Right cardiac atrium (tissue), 5 donors: ENCODE data around the gene MFSD12. TPM values are rescaled to one million over a fixed set of nuclear protein-coding genes. Genes with fewer than 3 reads are reported as not detected.
A peak's percentile ranks its signal among the peaks of the same experiment; 100 is the strongest.
"Not testable (repeated sequence)": the region's sequence is repeated elsewhere in the genome, so short reads cannot be mapped to it uniquely, and the experiment has no call there.

Experiments used
- ATAC-seq, 2 donors: fragments of 200-7000 bp; cut with Tn5 transposase; one replicate each; pipeline versions ENCODE4 v1.8.0 to v1.9.1; 2020; ENCODE audit warnings: moderate library complexity in 2 of 2, mild to moderate bottlenecking in 1 of 2
- DNase-seq, 3 donors: peaks; one replicate each; pipeline ENCODE4 v3.0.0-alpha.2; 2020
- H3K27ac ChIP-seq: one replicate; pipeline ENCODE4 v1.5.1; 2013; ENCODE audit warnings: mild to moderate bottlenecking, low read length, control low read depth, moderate library complexity
- H3K27me3 ChIP-seq: one replicate; pipeline ENCODE4 v1.6.1; 2013; ENCODE audit not compliant: control insufficient read depth, insufficient read depth
- H3K4me1 ChIP-seq: one replicate; pipeline ENCODE4 v1.6.1; 2013; ENCODE audit warnings: low read length; ENCODE audit not compliant: control insufficient read depth, insufficient read depth
- H3K4me3 ChIP-seq: one replicate; pipeline ENCODE4 v1.5.1; 2013; ENCODE audit warnings: low read length, control low read depth
- H3K9me3 ChIP-seq: one replicate; pipeline ENCODE4 v1.6.1; 2013; ENCODE audit warnings: low read length; ENCODE audit not compliant: control insufficient read depth
- WGBS: extraction: QIAGEN DNeasy Blood & Tissue Kit; methylation state at CpG from one replicate; pipeline ENCODE4 v1.1.7; 2013; 5-methylcytosine and 5-hydroxymethylcytosine counted together
- intact Hi-C, 4 donors: fragments of 100-400 bp; cut with DNase I; formaldehyde crosslinking; loops; one replicate each; pipeline versions ENCODE4 v1.11.0 to v1.14.0; 2022 to 2023
- polyA plus RNA-seq: library from polyadenylated mRNA; stranded (reverse); fragments of 200-250 nt; gene quantifications from one replicate; pipeline ENCODE4 v1.2.3, GENCODE V29; 2013
- total RNA-seq, 4 donors: library from RNA; stranded (reverse); fragmentation: NEBNext Ultra II Directional; extraction: Animal tissue kit (Norgen Biotek cat#: 25700); gene quantifications; one replicate each; pipeline ENCODE4 v1.2.1, GENCODE V29; 2021
- donor health status: healthy with polysubstance abuse.
- donor health status: DM: no; HTN: yes; CAD: no.
- donor health status: DM: no; HTN: no; CAD: no.
- donor health status: DM: no; HTN: yes; CAD: no; lungs with severe emphysema.
- donor health status: DM: yes; HTN: yes; CAD: no.

Gene MFSD12
- total and polyA plus RNA-seq, 5 donors, result 20.6 to 31.7 (median 29.4) TPM

- H3K27ac ChIP-seq, H3K4me1 ChIP-seq, intact Hi-C loops, DNase-seq, H3K27me3 ChIP-seq, H3K4me3 ChIP-seq, ATAC-seq, H3K9me3 ChIP-seq: not testable (repeated sequence)
- 91% methylated on average over 15 of the region's 15 CpGs for WGBS
Observed at GRCh38 chr19:3584036-3584802, 26.8 kb upstream of the MFSD12 start.

GRCh38 chr19:3581792-3582191, 24.4 kb upstream of the MFSD12 start:
- ATAC-seq, H3K4me3 ChIP-seq, intact Hi-C loops, DNase-seq, H3K27ac ChIP-seq, H3K4me1 ChIP-seq, H3K27me3 ChIP-seq, H3K9me3 ChIP-seq: not testable (repeated sequence)
- WGBS, result 92% methylated on average over 4 of the region's 4 CpGs

- H3K27ac ChIP-seq, result no peak overlapping the region
- 42% methylated on average over 11 of the region's 11 CpGs for WGBS
- DNase-seq (no peak), ATAC-seq (peak in 1 of 2 donors; percentile 45)
- no peak overlapping the region for H3K4me3 ChIP-seq
- intact Hi-C loops, result no loop called here
- no peaks in the 10 kb centered on the region for H3K9me3 ChIP-seq
- H3K27me3 ChIP-seq, result no peaks in the 10 kb centered on the region
- no peaks in the 10 kb centered on the region for H3K4me1 ChIP-seq
Observed at GRCh38 chr19:3580156-3580934, 23.0 kb upstream of the MFSD12 start.

DNA sequence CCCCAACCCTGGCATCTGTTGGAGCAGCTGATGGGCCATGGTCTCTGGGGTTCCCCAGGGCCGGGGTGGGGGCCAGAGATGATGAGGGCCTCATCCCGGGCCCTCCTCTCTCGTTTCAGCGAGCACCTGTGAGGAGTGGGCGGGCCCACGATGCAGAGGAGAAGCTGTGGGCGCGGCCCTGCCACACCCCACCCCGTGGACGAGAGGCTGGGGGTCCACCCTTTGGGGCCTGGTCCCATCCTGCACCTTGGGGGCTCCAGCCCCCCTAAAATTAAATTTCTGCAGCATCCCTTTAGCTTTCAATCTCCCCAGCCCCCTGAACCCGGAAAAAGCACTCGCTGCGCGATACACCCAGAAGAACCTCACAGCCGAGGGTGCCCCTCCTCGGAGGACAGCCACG, 21.0 kb upstream of the MFSD12 start:
- H3K4me3 ChIP-seq, result no peak overlapping the region
- ATAC-seq (no peak), DNase-seq (no peak)
- H3K4me1 ChIP-seq, result no peaks in the 10 kb centered on the region
- WGBS, result 85% methylated on average over 17 of the region's 17 CpGs
- no peak overlapping the region for H3K27ac ChIP-seq
- H3K27me3 ChIP-seq, result no peaks in the 10 kb centered on the region
- intact Hi-C loops, result loop anchor here in 1 of 4 donors (10.0 kb wide), 1 partner anchor 46 kb away; the partner anchor contains the start of gene CACTIN
- no peaks in the 10 kb centered on the region for H3K9me3 ChIP-seq

- no peaks in the 10 kb centered on the region for H3K9me3 ChIP-seq
- ATAC-seq (no peak), DNase-seq (peak; percentile 33 to 73 (median 61))
- H3K27me3 ChIP-seq, result no peaks in the 10 kb centered on the region
- H3K4me3 ChIP-seq, result no peak overlapping the region
- H3K27ac ChIP-seq, result no peak overlapping the region
- intact Hi-C loops, result loop anchor here in 1 of 4 donors (10.0 kb wide), 1 partner anchor 47 kb away; the partner anchor contains the start of gene CACTIN
- WGBS, result 88% methylated on average over 60 of the region's 60 CpGs
- no peaks in the 10 kb centered on the region for H3K4me1 ChIP-seq
Observed at GRCh38 chr19:3577723-3578344, 20.4 kb upstream of the MFSD12 start.

- Histone ChIP-seq H3K4me1 (no peaks in the 10 kb centered on the region), H3K27ac (no peak overlapping the region), H3K4me3 (no peak overlapping the region), H3K27me3 (no peaks in the 10 kb centered on the region), H3K9me3 (no peaks in the 10 kb centered on the region)
- ATAC-seq (peak; percentile 21 to 24), DNase-seq (peak; percentile 79 to 91 (median 91))
- WGBS, result 46% methylated on average over 75 of the region's 78 CpGs
- intact Hi-C loops, result loop anchor here in 1 of 4 donors (10.0 kb wide), 1 partner anchor 48 kb away; the partner anchor contains the start of gene CACTIN
Observed at GRCh38 chr19:3576696-3577443, 19.5 kb upstream of the MFSD12 start.

GRCh38 chr19:3575949-3576673, 18.7 kb upstream of the MFSD12 start:
- Histone ChIP-seq H3K4me1 (no peaks in the 10 kb centered on the region), H3K4me3 (no peak overlapping the region), H3K9me3 (no peaks in the 10 kb centered on the region), H3K27me3 (no peaks in the 10 kb centered on the region), H3K27ac (no peak overlapping the region)
- 87% methylated on average over 29 of the region's 29 CpGs for WGBS
- DNase-seq, result peak in 1 of 3 donors; percentile 59
- no peak for ATAC-seq
- intact Hi-C loops, result loop anchor here in 1 of 4 donors (10.0 kb wide), 1 partner anchor 49 kb away; the partner anchor contains the start of gene CACTIN

- no peak overlapping the region for H3K4me3 ChIP-seq
- H3K4me1 ChIP-seq, result no peaks in the 10 kb centered on the region
- no peak overlapping the region for H3K27ac ChIP-seq
- no peaks in the 10 kb centered on the region for H3K27me3 ChIP-seq
- ATAC-seq, result no peak
- peak in 1 of 3 donors; percentile 57 for DNase-seq
- WGBS, result 93% methylated on average over 19 of the region's 19 CpGs
- H3K9me3 ChIP-seq, result no peaks in the 10 kb centered on the region
- intact Hi-C loops, result loop anchor here in 1 of 4 donors (10.0 kb wide), 1 partner anchor 50 kb away; the partner anchor contains the start of gene CACTIN
Observed at GRCh38 chr19:3575260-3575741, 17.9 kb upstream of the MFSD12 start.

- intact Hi-C loops, result loop anchor here in 1 of 4 donors (10.0 kb wide), 1 partner anchor 51 kb away; the partner anchor contains the start of gene CACTIN
- peak; percentile 9 to 36 for ATAC-seq
- Histone ChIP-seq H3K9me3 (no peaks in the 10 kb centered on the region), H3K27me3 (no peaks in the 10 kb centered on the region), H3K4me3 (peak overlapping the region; percentile 94), H3K27ac (no peak overlapping the region), H3K4me1 (no peaks in the 10 kb centered on the region)
- WGBS, result 59% methylated on average over 55 of the region's 55 CpGs
- DNase-seq, result peak; percentile 93 to 95 (median 94)
Observed at GRCh38 chr19:3573858-3574637, 16.7 kb upstream of the MFSD12 start.
